T-cell (primary cell): ENCODE results near the gene REG1B. TPM values are rescaled to one million over a fixed set of nuclear protein-coding genes. Genes with fewer than 3 reads are reported as not detected.

Source experiments
- total RNA-seq, 35 experiments: library from RNA in 6 of 35; stranded (reverse) in 6 of 35; fragments of 120-200 nt in 1 of 35; gene quantifications; one replicate each; pipeline versions ENCODE4 v1.2.1 to v1.2.4 and lab custom pipeline; 2013 to 2026

Gene REG1B
- total RNA-seq, 5 donors from 2014 or later (not counting 1 experiment from before 2014, with no cell fraction given): 4.9 to 6.5 (median 5.4) TPM; not detected in 2

Other genes with a start within 250 kb of the REG1B start
- under 1 TPM in 3 of 5 donors, not detected in 2; 0.32 to 0.72 (median 0.38) TPM for gene REG3G, start 62.3 kb downstream of the REG1B start, total RNA-seq
- 10 to 100 TPM in 1 of 5 donors, 1 to 10 TPM in 2, not detected in 2; 9.1 to 11.7 (median 9.4) TPM for gene REG1A, start 32.5 kb upstream of the REG1B start, total RNA-seq
- gene REG3A, start 71.8 kb upstream of the REG1B start, total RNA-seq: under 1 TPM in 2 of 5 donors, not detected in 3; 0.35 to 0.46 TPM